Epithelial cell of esophagus (primary cell): ENCODE measurements around the gene ZMYND15.
A peak's percentile ranks its signal among the peaks of the same experiment; 100 is the strongest.

Experiments used
- DNase-seq: peaks from one replicate; pipeline ENCODE4 v3.0.0; 2010; ENCODE audit warnings: low read depth
- H3K4me3 ChIP-seq: 2 replicates; pipeline ENCODE4 v1.5.1; 2011; ENCODE audit warnings: mild to moderate bottlenecking, low read length, control low read depth
- CTCF ChIP-seq: IDR thresholded peaks from 2 replicates; pipeline ENCODE4 v1.5.1; 2011; ENCODE audit warnings: low read depth, mild to moderate bottlenecking, low read length, control low read depth, inconsistent platforms; ENCODE audit not compliant: insufficient read depth; ENCODE audit errors: missing control alignments

The ZMYND15 gene

GRCh38 chr17:4771519-4772234 lies 32.0 kb downstream of the ZMYND15 start, which contains the start of gene TM4SF5:
Gene TM4SF5 (plus strand): TSS chr17:4771886. CDS start chr17:4771923, 37 bp downstream.
- H3K4me3 ChIP-seq = no peak within 1 kb of the TSS
- DNase-seq = no peak
- TF ChIP-seq CTCF = no peak

- DNase-seq = no peak
- TF ChIP-seq CTCF = no peak
- no peak overlapping the region for H3K4me3 ChIP-seq
These were observed 32.6 kb downstream of the ZMYND15 start for GRCh38 chr17:4772235-4772613.

- TF ChIP-seq CTCF = no peak
- peak; percentile 35 for DNase-seq
- no peak overlapping the region for H3K4me3 ChIP-seq
These were observed 38.5 kb downstream of the ZMYND15 start for GRCh38 chr17:4777969-4778760.

- no peak for TF ChIP-seq CTCF
- DNase-seq = no peak
These were observed 40.8 kb downstream of the ZMYND15 start for GRCh38 chr17:4780325-4780955.

GRCh38 chr17:4782652-4783051 lies 43.0 kb downstream of the ZMYND15 start:
- TF ChIP-seq CTCF = no peak
- no peak overlapping the region for H3K4me3 ChIP-seq
- DNase-seq = no peak

More at GRCh38 chr17:4780325-4780955, 40.8 kb downstream of the ZMYND15 start:
- H3K4me3 ChIP-seq = no peak overlapping the region

GRCh38 chr17:4785311-4786105 lies 45.9 kb downstream of the ZMYND15 start:
- no peak overlapping the region for H3K4me3 ChIP-seq
- no peak for DNase-seq
- no peak for TF ChIP-seq CTCF
